Stomach smooth muscle (tissue), 2 donors: ENCODE measurements around the gene C1QTNF2.

Source experiments
- H3K27ac ChIP-seq: one replicate; pipeline ENCODE4 v1.7.0; 2013; ENCODE audit warnings: mild to moderate bottlenecking, low read length, inconsistent platforms
- H3K27me3 ChIP-seq, 2 donors: one replicate each; pipeline ENCODE4 v1.7.0; 2013; ENCODE audit warnings: low read length in 2 of 2; ENCODE audit not compliant: insufficient read depth in 2 of 2, control insufficient read depth in 1 of 2
- H3K36me3 ChIP-seq, 2 donors: one replicate each; pipeline ENCODE4 v1.7.0; 2013; ENCODE audit warnings: low read length in 2 of 2; ENCODE audit not compliant: control insufficient read depth in 2 of 2, insufficient read depth in 2 of 2
- H3K4me1 ChIP-seq: one replicate; pipeline ENCODE4 v1.7.0; 2013; ENCODE audit warnings: low read length; ENCODE audit not compliant: control insufficient read depth, insufficient read depth
- H3K4me3 ChIP-seq, 2 donors: one replicate each; pipeline ENCODE4 v1.7.0; 2013; ENCODE audit warnings: low read length in 2 of 2
- H3K9ac ChIP-seq, 2 donors: one replicate each; pipeline ENCODE4 v1.7.0; 2013; ENCODE audit warnings: low read length in 2 of 2, mild to moderate bottlenecking in 1 of 2
- H3K9me3 ChIP-seq, 2 donors: one replicate each; pipeline ENCODE4 v1.7.0; 2013; ENCODE audit warnings: low read length in 2 of 2; ENCODE audit not compliant: control insufficient read depth in 2 of 2
- donor health status: healthy.
- donor health status: Pancreatic carcinoma.

The C1QTNF2 gene

DNA sequence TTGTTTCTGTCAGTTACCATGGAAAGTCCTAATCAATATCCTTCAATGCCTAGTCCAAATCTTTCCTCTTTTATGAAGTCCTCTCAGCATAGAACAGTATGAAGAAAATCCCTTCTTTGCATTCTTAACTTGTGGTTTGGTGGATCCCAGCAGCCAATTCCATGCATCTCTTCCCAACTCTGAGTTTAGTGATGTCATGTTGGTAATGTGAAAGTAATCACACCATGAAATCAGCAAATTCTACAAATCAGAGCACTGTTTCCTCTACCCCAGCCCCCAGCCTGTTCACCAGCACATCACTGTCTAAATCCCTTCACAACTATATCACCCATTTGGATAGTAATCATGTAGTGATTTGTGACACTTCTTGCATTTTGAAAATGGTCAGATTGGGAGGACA, 4.7 kb upstream of the C1QTNF2 start:
- Histone ChIP-seq H3K27ac (no peak overlapping the region), H3K9ac (no peak overlapping the region), H3K4me3 (no peak overlapping the region), H3K9me3 (no peaks in the 10 kb centered on the region), H3K36me3 (no peaks in the 10 kb centered on the region), H3K4me1 (peaks cover 6% of the 10 kb centered on the region), H3K27me3 (no peaks in the 10 kb centered on the region)

- Histone ChIP-seq H3K9ac (no peak overlapping the region), H3K36me3 (no peaks in the 10 kb centered on the region), H3K4me3 (no peak overlapping the region), H3K27me3 (no peaks in the 10 kb centered on the region), H3K9me3 (no peaks in the 10 kb centered on the region), H3K27ac (no peak overlapping the region), H3K4me1 (peaks cover 10% of the 10 kb centered on the region)
Measured at GRCh38 chr5:160371294-160371693, 868 bp upstream of the C1QTNF2 start.

GRCh38 chr5:160370713-160371034, 248 bp upstream of the C1QTNF2 start:
- Histone ChIP-seq H3K27me3 (no peaks in the 10 kb centered on the region), H3K9ac (peak overlapping the region in 1 of 2 donors; percentile 64), H3K36me3 (no peaks in the 10 kb centered on the region), H3K4me3 (peak overlapping the region; percentile 66 to 84), H3K27ac (no peak overlapping the region), H3K4me1 (peaks cover 10% of the 10 kb centered on the region), H3K9me3 (no peaks in the 10 kb centered on the region)

DNA sequence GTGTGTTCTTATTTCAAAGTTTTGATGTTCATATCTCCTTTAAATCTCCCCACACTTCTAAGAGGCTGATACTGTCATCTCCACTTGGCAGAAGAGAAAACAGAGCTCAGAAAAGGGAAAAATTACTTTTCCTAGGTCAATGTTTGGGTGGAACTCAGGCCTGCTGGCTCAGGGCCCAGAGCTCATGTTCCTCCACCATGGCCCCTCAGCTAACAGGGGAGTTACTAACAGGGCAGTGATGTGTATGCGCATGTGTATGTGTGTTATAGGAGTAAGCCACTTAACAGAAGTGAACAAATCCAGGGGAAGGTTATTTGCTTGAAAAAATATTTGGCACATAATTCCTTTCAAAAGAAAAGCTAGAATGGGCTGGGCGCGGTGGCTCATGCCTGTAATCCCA, 2.5 kb downstream of the C1QTNF2 start:
- Histone ChIP-seq H3K4me1 (peaks cover 13% of the 10 kb centered on the region), H3K27me3 (no peaks in the 10 kb centered on the region), H3K9ac (no peak overlapping the region), H3K9me3 (no peaks in the 10 kb centered on the region), H3K27ac (no peak overlapping the region), H3K36me3 (no peaks in the 10 kb centered on the region), H3K4me3 (no peak overlapping the region)

- Histone ChIP-seq H3K27ac (no peak overlapping the region), H3K9ac (no peak overlapping the region), H3K9me3 (no peaks in the 10 kb centered on the region), H3K4me3 (no peak overlapping the region), H3K36me3 (no peaks in the 10 kb centered on the region), H3K27me3 (no peaks in the 10 kb centered on the region), H3K4me1 (peaks cover 13% of the 10 kb centered on the region)
Measured at GRCh38 chr5:160367261-160367660, 3.2 kb downstream of the C1QTNF2 start.

GRCh38 chr5:160366230-160366629, 4.2 kb downstream of the C1QTNF2 start:
- H3K9ac ChIP-seq: no peak overlapping the region
- H3K27me3 ChIP-seq: no peaks in the 10 kb centered on the region
- no peaks in the 10 kb centered on the region for H3K9me3 ChIP-seq
- H3K4me3 ChIP-seq: no peak overlapping the region
- H3K4me1 ChIP-seq: peaks cover 13% of the 10 kb centered on the region
- H3K36me3 ChIP-seq: no peaks in the 10 kb centered on the region
- H3K27ac ChIP-seq: no peak overlapping the region

DNA sequence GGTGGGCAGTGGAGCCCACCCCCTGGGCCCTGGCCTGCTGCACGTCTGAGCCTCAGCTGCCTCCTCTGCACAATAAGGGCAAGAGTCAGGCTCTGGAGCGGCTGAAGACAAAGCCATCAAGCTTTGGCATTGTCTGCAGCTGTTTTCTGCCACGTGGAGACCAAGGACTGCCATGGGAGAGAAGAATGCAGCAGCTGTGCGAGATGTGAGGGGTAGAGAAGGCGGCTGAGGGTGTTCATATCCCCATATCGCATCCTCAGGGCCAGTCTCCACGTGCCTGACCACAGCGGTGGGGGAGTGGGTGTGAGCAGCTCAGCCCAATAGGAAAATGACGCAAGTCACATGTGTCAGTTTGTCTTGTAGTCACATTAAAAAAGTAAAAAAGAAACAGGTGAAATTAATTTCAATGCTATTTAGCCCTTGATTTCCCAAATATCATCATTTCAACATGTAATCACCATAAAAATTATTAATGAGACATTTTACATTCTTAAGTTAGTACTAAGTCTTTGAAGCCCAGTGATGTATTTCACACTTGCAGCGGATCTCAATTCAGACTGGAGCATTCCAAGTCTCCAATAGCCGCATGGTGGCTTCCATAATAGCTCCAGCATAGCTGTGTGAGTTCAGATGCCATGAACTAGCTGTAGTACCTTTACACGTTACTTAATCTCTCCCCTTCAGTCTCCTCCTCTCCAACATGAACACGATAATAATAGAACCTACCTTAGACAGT, 6.6 kb downstream of the C1QTNF2 start:
- H3K9ac ChIP-seq: no peak overlapping the region
- peak overlapping the region; percentile 18 for H3K27ac ChIP-seq
- no peaks in the 10 kb centered on the region for H3K36me3 ChIP-seq
- H3K27me3 ChIP-seq: no peaks in the 10 kb centered on the region
- no peaks in the 10 kb centered on the region for H3K9me3 ChIP-seq
- H3K4me1 ChIP-seq: peaks cover 11% of the 10 kb centered on the region
- no peak overlapping the region for H3K4me3 ChIP-seq

DNA sequence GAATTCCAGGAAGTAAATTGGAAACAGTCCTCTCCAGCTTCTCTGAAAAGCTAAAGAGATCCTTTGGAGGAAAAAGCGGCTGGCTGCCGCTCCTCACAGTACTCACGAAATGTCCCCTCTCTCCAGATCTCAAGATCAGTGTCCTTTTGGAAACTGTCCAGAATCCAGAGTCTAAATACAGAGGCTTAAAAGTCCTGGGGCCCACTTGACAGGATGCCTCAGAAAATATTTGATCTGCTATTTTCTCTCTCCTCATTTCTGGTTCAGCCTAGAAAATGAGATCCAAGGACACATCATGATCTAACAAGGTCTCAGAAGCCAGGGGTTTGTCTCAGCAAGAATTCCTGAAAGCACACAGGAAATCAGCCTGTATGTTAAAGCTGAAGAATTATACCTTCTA, 7.2 kb downstream of the C1QTNF2 start:
- H3K36me3 ChIP-seq: no peaks in the 10 kb centered on the region
- H3K4me3 ChIP-seq: no peak overlapping the region
- H3K9me3 ChIP-seq: no peaks in the 10 kb centered on the region
- H3K27me3 ChIP-seq: no peaks in the 10 kb centered on the region
- H3K4me1 ChIP-seq: peaks cover 12% of the 10 kb centered on the region
- H3K27ac ChIP-seq: peak overlapping the region; percentile 18
- no peak overlapping the region for H3K9ac ChIP-seq

DNA sequence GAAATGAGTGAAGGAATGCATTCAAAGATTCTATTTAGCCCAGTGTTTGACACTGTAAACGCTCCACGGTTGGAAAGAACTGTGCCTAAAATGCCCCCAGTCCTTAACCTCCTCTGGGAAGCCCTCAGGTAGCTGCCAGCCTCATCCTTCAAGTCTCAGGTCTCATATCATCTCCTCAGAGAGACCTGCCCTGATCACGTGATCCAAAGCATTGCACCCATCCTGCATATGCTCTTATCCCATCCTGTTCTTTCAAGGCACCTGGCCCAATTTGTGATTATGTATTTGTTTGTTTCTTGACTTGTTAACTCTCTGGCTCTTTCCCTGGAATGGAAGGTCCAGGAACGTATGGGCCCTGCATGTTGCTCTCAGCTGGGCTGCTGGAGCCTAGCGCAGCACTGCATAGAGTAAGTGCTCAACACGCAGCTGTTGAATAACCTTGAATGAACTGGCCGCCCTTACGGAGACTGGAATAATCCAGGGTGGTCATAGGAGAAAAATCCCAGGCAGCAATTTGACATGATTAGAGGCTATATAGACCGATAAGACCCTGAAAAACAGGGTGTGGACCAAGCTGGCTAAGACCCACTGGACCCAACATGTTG, 8.7 kb downstream of the C1QTNF2 start:
- H3K9me3 ChIP-seq: no peaks in the 10 kb centered on the region
- no peaks in the 10 kb centered on the region for H3K36me3 ChIP-seq
- peaks cover 27% of the 10 kb centered on the region for H3K4me1 ChIP-seq
- no peak overlapping the region for H3K9ac ChIP-seq
- H3K27me3 ChIP-seq: no peaks in the 10 kb centered on the region
- H3K27ac ChIP-seq: no peak overlapping the region
- H3K4me3 ChIP-seq: no peak overlapping the region

GRCh38 chr5:160360310-160360709, 10.1 kb downstream of the C1QTNF2 start:
- Histone ChIP-seq H3K9ac (no peak overlapping the region), H3K4me3 (no peak overlapping the region), H3K27ac (no peak overlapping the region), H3K9me3 (no peaks in the 10 kb centered on the region), H3K27me3 (no peaks in the 10 kb centered on the region), H3K4me1 (peaks cover 31% of the 10 kb centered on the region), H3K36me3 (no peaks in the 10 kb centered on the region)

DNA sequence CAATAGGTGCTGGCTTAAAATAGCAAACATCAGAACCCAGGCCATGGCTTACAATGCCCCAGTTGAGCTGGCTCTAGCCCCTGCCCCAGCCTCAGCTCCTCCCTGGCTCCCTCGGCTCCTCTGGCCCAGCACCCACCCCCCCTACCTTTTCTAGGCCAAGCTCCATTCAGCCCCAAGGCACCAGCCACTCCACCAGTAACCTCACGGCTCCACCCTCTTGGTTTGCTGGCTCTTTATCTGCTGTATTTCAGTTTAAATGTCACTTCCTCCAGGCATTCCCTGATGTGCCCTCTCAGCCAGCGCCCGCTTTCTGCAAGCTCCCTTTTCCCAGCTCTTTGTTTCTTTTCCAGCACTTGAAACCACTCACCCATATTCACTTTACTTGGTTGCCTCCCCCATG, 10.6 kb downstream of the C1QTNF2 start:
- H3K27ac ChIP-seq: no peak overlapping the region
- H3K4me1 ChIP-seq: peaks cover 31% of the 10 kb centered on the region

More for the DNA sequence above, 10.6 kb downstream of the C1QTNF2 start:
- H3K9me3 ChIP-seq: no peaks in the 10 kb centered on the region
- no peak overlapping the region for H3K4me3 ChIP-seq
- H3K27me3 ChIP-seq: no peaks in the 10 kb centered on the region
- H3K36me3 ChIP-seq: no peaks in the 10 kb centered on the region
- no peak overlapping the region for H3K9ac ChIP-seq
